IPS DF 4.7 (cell line): ENCODE results near the gene GAD1.

ENCODE experiments used
- DNase-seq: peaks from one replicate; pipeline ENCODE4 v3.0.0-alpha.2; 2013; ENCODE audit warnings: low spot score; ENCODE audit errors: extremely low read depth

Gene GAD1

DNA sequence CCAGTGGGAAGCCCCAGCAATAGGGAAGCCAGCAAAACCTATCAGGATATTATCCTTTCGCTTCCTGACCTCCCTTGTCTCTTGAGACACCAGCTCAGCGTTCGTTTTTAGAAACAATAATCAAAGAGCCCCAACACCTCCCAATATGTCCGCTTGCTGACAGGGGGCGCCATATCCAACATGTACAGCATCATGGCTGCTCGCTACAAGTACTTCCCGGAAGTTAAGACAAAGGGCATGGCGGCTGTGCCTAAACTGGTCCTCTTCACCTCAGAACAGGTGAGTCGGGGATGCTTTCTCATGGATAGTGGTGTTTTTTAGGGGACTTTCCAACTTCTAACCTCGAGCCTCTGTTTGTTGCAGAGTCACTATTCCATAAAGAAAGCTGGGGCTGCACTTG lies 28.7 kb downstream of the GAD1 start:
- no peak for DNase-seq

DNA sequence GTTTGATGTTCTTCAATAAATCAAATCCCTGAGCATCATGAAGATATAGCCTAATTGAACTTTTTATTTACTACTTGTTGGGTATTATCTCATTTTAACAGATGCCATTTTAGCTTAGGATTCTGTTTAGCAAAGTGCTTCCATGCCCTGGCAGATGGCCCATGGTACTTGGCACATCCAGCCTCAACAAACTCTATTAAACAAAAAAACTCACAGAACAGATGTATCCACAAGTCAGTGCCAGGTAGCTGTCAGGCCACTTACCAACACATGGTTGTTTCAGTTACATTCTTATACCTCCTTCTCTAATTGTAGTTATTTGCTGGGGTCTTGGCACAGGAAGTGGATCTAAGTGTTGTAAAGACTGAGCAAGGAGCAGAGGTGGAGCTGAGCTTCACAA lies 29.6 kb downstream of the GAD1 start:
- no peak for DNase-seq

DNA sequence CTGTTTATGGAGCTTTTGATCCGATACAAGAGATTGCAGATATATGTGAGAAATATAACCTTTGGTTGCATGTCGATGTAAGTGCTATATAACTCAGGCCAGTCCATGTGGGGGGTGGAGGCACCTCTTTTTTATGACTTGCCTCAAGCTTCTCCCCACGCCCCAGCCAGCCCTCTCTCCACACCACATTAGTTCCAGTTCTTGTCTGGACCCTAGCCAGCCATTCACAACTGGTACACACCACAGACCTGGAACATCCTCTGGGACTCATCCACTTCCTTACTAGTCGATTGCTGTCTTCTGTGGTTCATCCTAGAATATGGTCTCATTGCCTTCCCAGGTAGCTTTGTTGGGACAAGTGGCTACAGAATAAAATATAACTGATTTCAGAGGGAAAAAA lies 31.0 kb downstream of the GAD1 start:
- no peak for DNase-seq

DNA sequence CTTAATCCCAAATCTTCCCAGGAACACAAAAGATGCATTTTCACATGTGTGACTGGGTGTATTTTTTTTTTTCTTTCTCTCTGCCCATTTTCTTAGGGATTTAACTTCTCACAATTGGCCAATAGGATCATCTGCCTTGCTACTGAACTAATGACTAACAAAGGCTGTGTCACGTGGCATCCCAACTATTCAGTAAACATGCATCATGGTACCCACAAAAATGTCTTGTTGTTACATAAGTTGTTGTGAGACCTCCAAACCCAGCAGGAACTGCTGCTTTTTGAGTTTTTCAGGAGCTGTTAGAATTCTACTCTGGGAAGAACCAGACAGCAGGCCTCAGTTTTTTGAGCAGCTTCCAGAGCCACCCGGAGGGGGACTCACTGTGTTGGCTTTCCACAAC lies 31.9 kb downstream of the GAD1 start:
- DNase-seq: no peak

DNA sequence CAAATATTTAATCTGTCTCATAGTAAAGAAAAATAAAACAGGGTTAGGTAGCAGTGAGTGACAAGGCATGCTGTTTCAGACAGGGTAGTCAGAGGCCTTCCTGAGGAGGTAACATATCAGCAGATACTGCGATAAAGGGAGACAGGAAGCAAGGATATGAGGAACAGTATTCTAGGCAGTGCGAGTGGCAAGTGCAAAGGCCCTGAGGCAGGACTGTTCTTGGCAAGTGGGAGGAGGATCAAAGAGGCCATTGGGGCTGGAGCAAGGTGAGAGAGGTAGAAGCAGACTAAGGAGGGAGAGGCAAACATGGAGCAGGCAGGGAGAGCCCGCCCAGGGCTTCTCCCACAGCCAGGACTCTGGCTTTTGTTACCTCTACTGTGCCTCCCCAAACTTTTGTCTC lies 33.6 kb downstream of the GAD1 start:
- DNase-seq: no peak

DNA sequence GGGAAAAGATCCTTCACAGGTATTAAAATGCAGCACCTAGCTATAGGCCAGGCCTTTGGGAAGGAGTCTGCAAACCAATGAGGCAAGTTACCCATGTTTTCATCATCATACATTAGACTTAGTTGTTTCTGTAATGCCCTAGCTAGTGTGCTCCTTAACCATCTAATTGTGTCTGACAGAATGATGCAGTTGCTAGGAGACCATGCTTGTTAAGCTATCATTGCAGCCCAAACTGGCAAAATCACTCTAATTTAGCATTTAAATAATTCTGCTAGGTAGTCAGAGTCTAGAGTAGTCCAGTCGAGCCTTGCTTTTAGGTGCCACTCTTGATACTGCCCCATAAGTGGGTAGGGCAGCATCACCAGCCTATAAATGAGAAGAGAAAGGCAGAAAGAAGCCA lies 34.9 kb downstream of the GAD1 start:
- DNase-seq: no peak

DNA sequence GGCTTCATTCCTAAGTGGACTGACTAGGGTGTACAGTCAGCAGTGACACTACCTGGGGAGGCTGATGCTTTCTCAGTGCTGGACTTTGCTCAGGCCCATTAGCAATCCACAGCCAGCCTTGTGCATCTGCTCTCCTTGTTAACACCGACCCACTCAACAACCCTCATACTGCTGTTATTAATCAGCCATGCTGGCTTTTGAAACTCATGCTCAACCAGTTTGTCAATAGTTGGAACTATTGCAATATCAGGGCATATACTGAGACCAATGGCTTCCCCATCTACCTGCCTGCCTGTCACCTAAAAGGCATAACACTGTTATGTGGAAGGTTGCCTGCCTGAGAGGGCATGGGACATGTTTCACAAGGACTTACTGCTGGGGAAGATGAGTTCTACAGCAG lies 39.4 kb downstream of the GAD1 start:
- no peak for DNase-seq

DNA sequence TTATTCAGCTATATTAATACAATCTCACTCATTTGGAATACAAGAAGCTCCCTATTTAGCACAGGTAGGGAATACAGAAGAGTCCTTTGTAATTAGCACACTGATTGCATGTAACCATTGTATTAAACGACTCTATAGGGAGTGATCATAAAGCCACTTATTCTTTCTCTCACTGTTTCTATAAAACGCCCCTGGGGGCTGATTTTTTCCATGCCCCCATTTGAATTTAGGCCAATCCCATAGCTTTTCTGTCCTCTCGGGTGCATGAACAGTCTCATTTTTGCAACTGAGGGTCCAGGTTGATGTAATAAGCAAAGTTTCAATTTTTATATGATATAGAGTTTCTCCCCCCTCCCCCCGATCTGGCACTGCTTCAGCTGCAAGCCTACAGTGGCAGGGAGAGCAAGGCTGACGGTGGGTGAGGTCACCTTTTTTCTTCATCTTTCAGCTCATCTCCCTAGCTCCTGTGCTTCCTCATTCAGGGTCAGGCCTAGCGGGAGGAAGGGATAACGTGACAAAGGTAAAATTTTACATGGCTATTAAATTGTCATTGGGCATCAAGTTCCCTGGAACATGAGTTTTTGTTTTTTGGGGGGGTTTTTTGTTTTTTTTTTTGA lies 45.7 kb downstream of the GAD1 start:
- no peak for DNase-seq

DNA sequence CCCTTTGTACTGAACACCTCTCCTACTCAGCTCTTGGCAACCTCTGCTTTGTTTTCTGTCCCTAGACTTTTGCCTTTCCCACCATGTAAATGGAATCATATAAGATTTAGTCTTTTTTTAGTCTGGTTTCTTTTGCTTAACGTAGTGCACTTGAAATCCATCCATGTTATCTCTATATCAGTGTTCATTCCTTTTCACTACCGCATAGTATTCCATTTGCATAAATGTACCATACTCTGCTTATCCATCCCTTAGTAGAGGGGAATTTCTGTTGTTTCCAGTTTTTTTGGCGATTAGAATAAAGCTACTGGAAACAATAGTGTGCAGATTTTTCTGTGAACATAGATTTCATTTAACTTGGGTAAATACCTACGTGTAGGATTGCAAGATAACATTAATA lies 46.4 kb downstream of the GAD1 start:
- DNase-seq: no peak

DNA sequence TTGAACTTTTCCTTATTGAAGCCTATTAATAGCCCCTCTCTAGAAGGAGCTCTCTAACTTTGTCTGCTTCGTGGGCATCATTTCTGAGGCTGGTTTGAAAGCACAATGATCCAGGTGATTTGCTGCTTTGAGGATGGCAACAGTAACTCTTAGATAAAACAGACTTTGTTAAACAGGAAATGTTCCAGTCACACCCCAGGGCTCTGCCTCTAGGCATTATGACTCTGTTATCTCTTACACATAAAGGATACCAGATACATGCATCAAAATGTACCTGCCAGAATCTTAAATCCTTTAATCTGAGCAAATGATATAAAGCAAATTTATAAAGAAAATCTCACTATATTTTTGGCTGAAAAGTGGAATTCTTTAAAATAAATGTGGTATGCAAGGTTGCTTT lies 52.3 kb downstream of the GAD1 start:
- DNase-seq: no peak

DNA sequence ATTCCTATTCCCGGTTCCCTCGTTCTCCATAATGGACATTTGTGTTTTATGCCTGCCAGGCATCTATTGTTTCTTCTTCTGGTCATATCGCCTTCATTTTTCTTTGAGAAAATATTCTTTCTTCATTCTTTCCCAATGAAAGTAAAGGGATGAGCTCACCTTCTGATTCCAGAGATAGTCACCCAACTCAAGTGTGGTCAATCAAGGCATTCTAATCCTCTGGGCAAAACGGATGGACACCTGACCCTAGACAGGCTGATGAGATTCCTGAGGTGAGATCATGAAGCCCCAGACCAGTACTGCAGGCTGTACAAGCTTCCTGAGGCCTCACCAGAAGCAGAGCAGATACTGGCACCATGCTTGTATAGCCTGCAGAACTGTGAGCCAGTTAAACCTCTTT lies 52.8 kb downstream of the GAD1 start:
- no peak for DNase-seq

DNA sequence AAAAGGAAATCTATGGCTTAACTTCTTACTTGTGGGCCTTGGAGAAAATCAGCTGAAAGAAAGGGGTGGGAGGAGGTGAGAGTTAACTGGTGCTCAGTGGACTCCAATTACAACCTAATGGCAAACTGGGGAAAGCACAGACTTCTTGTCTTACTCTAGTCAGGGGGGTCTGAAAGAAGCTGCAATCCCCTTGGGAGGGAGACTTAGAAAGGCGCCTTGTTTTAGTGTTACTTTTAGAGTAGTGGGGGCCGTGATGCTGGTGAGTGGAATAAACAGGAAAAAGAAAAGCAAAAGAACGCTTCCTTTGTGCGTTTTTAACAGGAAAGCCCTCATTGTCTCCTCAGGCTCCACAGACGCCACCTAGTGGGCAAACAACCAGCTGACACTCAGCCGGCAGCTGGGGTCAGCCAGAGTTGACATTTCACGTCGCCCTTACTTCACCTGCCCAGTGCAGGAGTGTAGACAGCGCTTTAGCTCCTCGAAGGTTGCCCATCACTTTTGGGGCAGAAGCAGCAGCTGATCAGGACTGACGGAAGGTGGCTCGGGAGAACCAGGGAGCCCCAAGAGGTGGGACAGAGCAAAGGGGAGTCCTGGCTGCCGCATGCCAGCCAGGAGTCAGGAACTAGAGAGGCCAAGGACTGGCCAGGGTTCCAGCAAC lies 56.5 kb downstream of the GAD1 start:
- DNase-seq: peak; percentile 68

DNA sequence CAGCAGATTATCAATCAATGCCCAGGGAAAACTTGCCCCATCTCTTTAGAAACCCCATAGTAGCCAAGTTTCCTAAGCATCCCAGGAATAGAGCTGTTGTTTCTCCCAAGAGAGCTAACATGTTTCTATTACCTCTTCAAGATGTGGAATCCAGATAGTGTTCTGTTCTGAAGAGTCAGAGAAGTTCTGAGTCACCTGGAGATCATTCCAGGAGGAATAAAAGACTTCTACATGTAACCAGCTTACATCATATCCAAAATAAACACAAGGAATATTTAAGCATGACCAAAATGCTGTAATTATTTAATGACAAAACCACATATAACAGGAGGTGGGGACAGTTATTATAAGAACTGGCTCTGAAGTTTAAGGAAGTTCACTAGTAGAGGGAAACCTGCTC lies 61.4 kb downstream of the GAD1 start:
- DNase-seq: no peak

DNA sequence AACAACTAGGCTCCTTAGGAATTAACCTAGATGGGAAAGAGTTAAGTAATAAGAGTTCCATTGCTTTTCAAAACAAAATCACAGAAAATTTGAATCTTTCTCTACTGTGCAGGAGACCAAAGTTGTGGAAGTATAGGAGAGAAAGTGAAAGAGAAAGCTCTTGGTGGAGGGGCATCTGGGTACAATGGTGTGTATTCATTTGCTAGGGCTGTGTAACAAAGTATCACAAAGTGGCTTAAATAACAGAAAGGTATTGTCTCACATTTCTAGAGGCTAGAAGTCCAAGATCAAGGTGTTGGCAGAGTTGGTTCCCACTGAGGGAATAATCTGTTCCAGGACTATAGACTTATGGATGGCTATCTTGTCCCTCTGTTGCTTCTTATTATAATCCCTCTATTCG lies 61.8 kb downstream of the GAD1 start:
- no peak for DNase-seq

DNA sequence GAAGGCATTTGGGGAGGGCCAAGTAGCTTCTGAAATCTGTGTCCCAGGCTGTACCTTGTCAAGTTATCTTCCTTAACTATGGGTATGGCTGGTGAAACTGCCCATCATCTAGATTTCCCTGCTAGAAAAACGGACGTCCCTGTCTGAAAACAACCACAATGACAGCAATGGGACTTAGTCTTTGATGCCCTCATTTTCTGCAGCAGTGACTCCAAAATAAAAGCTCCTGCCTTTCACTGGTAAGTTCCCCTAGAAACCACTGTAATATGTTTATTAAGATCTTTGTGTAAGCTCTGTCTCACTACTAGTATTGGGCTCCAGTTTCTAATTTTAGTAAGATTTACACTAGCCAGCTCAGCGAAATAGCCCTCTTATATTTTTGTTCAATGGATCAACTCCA lies 65.2 kb downstream of the GAD1 start:
- DNase-seq: no peak

DNA sequence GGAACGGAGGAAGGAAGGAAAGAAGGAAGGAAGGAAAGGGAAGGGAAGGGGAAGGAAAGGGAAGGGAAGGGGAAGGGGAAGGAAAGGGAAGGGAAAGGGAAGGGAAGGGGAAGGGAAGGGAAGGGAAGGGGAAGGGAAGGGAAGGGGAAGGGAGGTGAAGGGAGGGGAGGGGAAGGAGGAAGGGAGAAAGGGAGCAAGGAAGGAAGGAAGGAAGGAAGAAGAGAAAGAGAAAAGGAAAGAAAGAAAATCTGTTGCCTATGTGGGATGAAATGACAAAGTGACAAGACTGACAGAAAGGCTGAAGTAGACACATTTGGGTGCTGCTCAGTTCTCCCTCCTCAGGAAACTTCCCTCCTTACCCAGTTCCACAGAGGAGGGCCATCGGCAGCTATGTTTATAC lies 66.1 kb downstream of the GAD1 start:
- no peak for DNase-seq

DNA sequence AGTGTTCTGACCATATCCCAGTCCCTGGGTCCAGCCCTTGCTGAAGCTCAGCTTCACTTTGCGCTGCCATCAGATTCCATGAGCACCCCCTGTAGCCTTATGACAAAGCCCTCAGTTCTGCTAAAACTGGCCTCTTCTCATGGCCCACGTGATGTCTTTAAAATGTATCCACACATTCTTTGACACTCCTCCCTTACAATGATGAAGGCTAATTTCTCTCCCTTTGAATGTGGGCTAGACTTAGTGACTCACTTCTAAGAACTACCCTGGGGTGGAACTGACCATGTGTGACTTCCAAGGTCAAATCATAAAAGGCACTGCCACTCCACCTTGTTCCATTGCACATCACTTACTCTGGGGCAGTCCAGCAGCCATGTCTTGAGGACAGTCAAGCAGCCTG lies 67.0 kb downstream of the GAD1 start:
- no peak for DNase-seq

DNA sequence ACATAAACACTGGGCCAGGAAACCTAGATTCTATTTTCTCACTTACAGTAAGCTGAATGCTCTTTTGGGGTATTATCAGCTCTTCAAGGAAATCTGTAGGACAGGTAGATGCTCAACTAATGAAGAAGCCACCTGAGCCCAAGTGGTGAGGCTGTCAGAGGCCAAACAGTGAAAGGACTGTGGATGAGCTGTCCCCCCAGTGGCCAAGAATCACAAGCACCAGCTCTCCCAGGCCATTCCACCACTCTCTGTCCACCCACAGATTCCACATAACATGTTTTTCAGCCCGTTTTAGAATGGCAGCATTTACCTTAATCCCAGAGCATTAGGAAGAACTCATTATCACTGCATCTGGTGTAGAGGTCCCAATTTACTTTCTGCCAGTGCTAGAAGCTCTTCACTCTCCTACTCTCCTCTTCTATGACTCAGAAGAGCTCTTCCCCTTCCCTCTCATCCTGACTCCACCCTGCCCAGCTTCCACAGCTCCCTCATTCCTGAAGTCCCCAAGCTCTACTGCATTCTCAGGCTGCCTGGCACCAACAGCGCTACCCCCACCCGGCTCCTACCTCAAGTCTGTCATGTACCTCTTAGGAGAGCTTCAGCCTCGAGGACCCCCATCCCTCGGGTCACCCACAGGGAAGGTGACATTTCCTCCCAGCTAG lies 68.6 kb downstream of the GAD1 start:
- no peak for DNase-seq

DNA sequence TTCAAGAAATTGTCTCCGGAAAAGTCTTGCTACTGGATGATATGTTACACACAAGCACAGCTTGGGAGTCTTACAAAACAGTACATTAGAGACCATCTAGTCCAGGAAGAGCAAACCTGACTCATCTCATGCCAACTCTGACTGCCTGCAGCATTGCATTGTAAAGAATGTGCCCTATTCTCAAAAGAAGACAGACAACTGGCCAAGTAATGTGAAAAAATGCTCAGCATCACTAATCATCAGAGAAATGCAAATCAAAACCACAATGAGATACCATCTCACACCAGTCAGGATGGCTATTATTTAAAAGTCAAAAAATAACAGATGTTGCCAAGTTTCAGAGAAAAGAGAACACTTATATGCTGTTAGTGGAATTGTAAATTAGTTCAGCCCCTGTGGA lies 69.7 kb downstream of the GAD1 start:
- no peak for DNase-seq

DNA sequence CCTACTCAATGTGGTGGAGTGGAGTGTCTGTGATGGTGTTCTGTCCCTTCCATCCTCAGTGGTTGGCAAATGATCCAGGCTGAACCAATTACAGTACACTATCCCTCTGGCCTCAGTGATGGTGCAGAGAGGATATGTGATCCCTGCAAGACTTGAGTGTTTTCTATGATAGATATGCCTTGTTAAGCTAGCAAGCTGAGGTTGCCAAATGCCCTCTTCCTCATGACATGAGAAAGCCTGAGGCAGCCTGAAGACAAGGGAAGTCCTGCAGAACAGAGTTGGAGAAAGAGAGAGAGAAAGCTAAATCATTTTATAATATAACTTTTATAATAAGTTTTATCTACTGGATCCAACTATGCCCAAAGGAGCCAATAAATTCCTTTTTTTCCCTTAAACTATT lies 70.8 kb downstream of the GAD1 start:
- no peak for DNase-seq

DNA sequence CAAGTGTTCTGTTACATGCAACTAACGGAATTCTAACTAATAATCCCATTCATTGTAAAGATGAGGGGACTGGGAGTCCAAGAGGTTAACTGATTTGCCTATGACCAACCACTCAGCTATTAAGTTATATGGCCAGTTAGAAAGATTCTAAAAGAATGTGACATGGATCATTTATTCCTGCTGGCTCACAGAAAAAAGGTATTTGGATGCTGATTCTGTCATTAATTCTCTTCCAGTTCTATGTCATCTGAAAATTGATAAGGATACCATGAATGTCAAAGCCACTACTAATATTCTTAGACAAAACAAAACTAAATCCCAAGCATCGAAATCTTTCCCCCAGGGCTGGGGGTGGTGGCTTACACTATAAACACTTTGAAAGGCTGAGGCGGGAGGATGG lies 71.2 kb downstream of the GAD1 start:
- DNase-seq: no peak

DNA sequence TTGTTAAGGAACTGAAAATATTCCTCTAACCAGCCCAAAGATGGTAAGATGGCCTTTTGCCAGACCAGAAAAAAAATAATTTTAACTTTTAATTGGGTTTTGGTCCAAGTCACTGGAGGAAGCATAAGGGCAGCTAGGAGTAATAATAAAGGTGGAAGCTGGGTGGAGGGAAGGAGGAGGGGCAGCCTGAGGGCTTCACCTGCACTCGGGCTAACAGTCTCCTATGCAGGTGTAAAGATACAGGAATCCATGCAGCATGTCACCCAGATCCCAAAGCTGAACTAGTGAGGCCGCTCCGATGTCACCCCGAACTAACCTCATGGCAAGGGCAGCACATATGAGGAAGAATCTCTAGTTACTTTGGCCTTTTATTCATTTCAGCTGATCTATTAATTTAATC lies 75.2 kb downstream of the GAD1 start:
- no peak for DNase-seq

DNA sequence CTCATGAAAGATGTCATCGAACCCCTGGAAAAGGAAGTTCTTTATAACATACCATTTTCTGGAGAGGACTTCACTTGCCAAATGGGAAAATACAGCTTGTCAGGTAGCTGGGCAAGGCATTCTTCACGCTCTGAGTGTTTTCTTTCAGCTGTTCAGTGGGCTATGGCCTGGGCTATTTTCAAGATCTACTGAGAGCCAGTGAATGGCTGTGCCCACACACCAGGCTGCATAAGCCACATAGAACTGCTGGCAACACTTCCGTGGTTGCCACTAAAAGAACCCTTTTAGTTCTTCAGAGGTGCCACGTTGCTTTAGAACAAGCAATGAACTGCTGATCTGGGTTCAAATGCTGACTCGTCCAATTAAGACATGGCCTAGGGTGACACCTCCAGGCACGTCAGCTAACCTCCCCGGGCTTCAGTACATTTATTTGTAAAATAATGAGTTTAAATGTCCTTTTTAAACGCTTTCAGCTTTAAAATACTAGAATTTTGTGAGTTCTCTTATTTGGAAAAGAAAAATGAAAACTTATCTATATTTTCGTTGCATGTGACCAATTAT lies 75.8 kb downstream of the GAD1 start:
- DNase-seq: no peak
